OCI-LY7 (cell line): ENCODE data around the gene DNAJC5G. TPM values are rescaled to one million over a fixed set of nuclear protein-coding genes. Genes with fewer than 3 reads are reported as not detected.
A peak's percentile ranks its signal among the peaks of the same experiment; 100 is the strongest.

ENCODE experiments used
- BruUV-seq: library from RNA; stranded (reverse); fragments of 400-500 nt; replicated peaks from 2 replicates; lab custom pipeline; 2021; lab: Mats Ljungman, UMichigan
- CTCF ChIA-PET: fragments of 300-600 bp; sonication (Branson Sonifier 250); formaldehyde crosslinking; loops from one replicate; lab custom pipeline; 2022; ENCODE audit warnings: antibody characterized with exemption; ENCODE audit not compliant: unreplicated experiment; lab: Charles Lee
- POLR2A ChIA-PET: fragments of 300-600 bp; sonication (Branson Sonifier 250); formaldehyde crosslinking; loops from one replicate; lab custom pipeline; 2022; ENCODE audit warnings: antibody characterized with exemption; lab: Charles Lee
- DNase-seq: peaks from one replicate; pipeline ENCODE4 v3.0.0-alpha.2; 2015; ENCODE audit warnings: low spot score
- H2AFZ ChIP-seq: fragments of 200-600 bp; sonication (generic), shearing (Covaris generic); 2 replicates; pipeline ENCODE4 v1.6.1; 2014; ENCODE audit warnings: mild to moderate bottlenecking, antibody characterized with exemption, low read length, moderate library complexity
- H3K27ac ChIP-seq: fragments of 200-600 bp; sonication (generic); 2 replicates; pipeline ENCODE4 v1.5.1; 2014; ENCODE audit warnings: mixed run types, low read depth, mild to moderate bottlenecking, moderate library complexity, low read length, inconsistent platforms; ENCODE audit not compliant: poor library complexity, severe bottlenecking
- H3K36me3 ChIP-seq: fragments of 200-600 bp; sonication (generic); 2 replicates; pipeline ENCODE4 v1.6.1; 2014; ENCODE audit warnings: mild to moderate bottlenecking, antibody characterized with exemption, low read length, moderate library complexity, mixed read lengths; ENCODE audit not compliant: insufficient read depth
- H3K4me1 ChIP-seq: fragments of 200-600 bp; sonication (generic); 2 replicates; pipeline ENCODE4 v1.5.1; 2014; ENCODE audit warnings: mild to moderate bottlenecking, low read length; ENCODE audit not compliant: insufficient read depth, poor library complexity, severe bottlenecking
- H3K4me2 ChIP-seq: fragments of 200-600 bp; sonication (generic); 2 replicates; pipeline ENCODE4 v1.6.1; 2014; ENCODE audit warnings: mild to moderate bottlenecking, low read length
- H3K4me3 ChIP-seq: fragments of 200-600 bp; sonication (generic); 2 replicates; pipeline ENCODE4 v1.5.1; 2014; ENCODE audit warnings: mild to moderate bottlenecking, low read depth, low read length; ENCODE audit not compliant: poor library complexity, severe bottlenecking
- H3K79me2 ChIP-seq: fragments of 200-600 bp; sonication (generic); 2 replicates; pipeline ENCODE4 v1.6.1; 2016; ENCODE audit warnings: low read depth, mild to moderate bottlenecking, low read length, moderate library complexity, mixed read lengths; ENCODE audit not compliant: insufficient read depth
- H3K9me2 ChIP-seq: fragments of 200-600 bp; sonication (generic); 2 replicates; pipeline ENCODE4 v1.6.1; 2016; ENCODE audit warnings: mild to moderate bottlenecking, low read length, mixed read lengths; ENCODE audit not compliant: insufficient read depth
- H3K9me3 ChIP-seq: fragments of 200-600 bp; sonication (generic); 2 replicates; pipeline ENCODE4 v1.6.1; 2014; ENCODE audit warnings: mild to moderate bottlenecking, mixed run types, low read length, mixed read lengths
- H4K20me1 ChIP-seq: fragments of 200-600 bp; sonication (generic); 2 replicates; pipeline ENCODE4 v1.6.1; 2014; ENCODE audit warnings: mild to moderate bottlenecking, antibody characterized with exemption, low read length, moderate library complexity, mixed read lengths; ENCODE audit not compliant: insufficient read depth
- EZH2phosphoT487 ChIP-seq: fragments of 200-600 bp; sonication (generic); IDR thresholded peaks from 2 replicates; pipeline ENCODE4 v1.6.1; 2018; ENCODE audit warnings: low read depth, borderline replicate concordance, mild to moderate bottlenecking, mixed run types, antibody characterized with exemption, low read length, moderate library complexity, mixed read lengths
- intact Hi-C: fragments of 100-400 bp; cut with micrococcal nuclease; formaldehyde crosslinking; loops from one replicate; pipeline ENCODE4 v1.10.0; 2022; ENCODE audit not compliant: unreplicated experiment
- total RNA-seq, 2 experiments: library from RNA; depleted of rRNA in 1 of 2; stranded (reverse); fragments of >200 nt in 1 of 2; shearing (Covaris generic) in 1 of 2; gene quantifications; 2 replicates each; pipeline ENCODE4 v1.2.3, GENCODE V29; 2014 to 2022
- TF ChIP-seq, protein P1 (sequence below): fragments of 200-600 bp; sonication (generic); conservative IDR thresholded peaks from 2 replicates; pipeline ENCODE4 v1.5.1; 2014; ENCODE audit warnings: mild to moderate bottlenecking, antibody characterized with exemption, low read length, moderate library complexity, mixed read lengths

DNAJC5G gene
- total RNA-seq, 2 experiments from 2014 or later = 4.7 to 18.2 TPM

DNA sequence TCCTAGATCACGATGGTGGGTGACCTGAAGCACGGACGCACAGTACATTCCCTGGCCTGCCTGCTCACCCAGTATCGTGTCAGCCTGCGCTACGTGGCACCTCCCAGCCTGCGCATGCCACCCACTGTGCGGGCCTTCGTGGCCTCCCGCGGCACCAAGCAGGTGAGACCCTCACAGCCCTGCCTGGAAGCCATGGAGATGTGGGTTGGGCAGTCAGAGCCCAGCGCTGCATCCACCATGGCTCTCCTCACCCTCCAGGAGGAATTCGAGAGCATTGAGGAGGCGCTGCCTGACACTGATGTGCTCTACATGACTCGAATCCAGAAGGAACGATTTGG lies 32.6 kb upstream of the DNAJC5G start:
- no peak for TF ChIP-seq EZH2phosphoT487
- TF ChIP-seq, protein P1, sequence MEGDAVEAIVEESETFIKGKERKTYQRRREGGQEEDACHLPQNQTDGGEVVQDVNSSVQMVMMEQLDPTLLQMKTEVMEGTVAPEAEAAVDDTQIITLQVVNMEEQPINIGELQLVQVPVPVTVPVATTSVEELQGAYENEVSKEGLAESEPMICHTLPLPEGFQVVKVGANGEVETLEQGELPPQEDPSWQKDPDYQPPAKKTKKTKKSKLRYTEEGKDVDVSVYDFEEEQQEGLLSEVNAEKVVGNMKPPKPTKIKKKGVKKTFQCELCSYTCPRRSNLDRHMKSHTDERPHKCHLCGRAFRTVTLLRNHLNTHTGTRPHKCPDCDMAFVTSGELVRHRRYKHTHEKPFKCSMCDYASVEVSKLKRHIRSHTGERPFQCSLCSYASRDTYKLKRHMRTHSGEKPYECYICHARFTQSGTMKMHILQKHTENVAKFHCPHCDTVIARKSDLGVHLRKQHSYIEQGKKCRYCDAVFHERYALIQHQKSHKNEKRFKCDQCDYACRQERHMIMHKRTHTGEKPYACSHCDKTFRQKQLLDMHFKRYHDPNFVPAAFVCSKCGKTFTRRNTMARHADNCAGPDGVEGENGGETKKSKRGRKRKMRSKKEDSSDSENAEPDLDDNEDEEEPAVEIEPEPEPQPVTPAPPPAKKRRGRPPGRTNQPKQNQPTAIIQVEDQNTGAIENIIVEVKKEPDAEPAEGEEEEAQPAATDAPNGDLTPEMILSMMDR = no peak
- Histone ChIP-seq H3K79me2 (no peaks in the 10 kb centered on the region), H3K36me3 (peaks cover 84% of the 10 kb centered on the region), H3K4me3 (no peak overlapping the region), H3K4me2 (no peak overlapping the region), H3K9me2 (no peaks in the 10 kb centered on the region), H3K4me1 (no peaks in the 10 kb centered on the region), H2AFZ (no peak overlapping the region), H4K20me1 (no peaks in the 10 kb centered on the region), H3K9me3 (no peaks in the 10 kb centered on the region), H3K27ac (no peak overlapping the region)
- BruUV-seq = no TSS peak
- intact Hi-C loops = no loop called here
- no peak for DNase-seq
- ChIA-PET POLR2A (interaction anchor here (1.3 kb wide), 1 partner anchor 9 kb away, joined by 3 read pairs; no protein-coding TSS in a partner anchor), CTCF (no interaction called here)

DNA sequence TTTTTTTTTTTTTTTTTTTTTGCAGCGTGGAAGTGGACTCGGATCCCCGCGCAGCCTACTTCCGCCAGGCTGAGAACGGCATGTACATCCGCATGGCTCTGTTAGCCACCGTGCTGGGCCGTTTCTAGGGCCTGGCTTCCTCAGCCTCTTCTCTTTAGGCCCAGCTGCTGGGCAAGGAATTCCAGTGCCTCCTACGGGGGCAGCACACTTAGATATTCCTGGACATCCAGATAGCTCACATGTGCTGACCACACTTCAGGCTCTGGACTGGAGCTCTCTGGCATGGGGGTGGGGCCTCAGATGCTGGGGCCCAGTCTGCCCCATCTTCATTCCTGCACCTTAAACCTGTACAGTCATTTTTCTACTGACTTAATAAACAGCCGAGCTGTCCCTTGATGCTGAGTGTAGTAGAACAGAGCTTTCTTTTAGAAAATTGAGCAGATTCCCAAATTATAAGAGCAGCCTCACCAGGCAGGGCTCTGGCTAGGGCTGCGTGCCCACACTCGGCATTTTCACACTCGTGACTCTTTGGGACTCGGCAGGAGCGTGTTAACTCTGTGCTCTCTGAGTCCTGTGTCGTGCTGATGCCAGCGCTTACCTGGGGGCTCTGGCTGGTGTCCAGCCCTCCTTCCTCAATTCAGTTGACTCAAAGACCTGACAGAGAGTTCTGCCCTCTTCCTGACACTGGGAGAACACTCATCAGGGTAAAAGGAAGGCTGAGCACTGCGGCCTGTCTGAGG lies 31.7 kb upstream of the DNAJC5G start:
- no peaks in the 10 kb centered on the region for H3K79me2 ChIP-seq
- no peak overlapping the region for H3K27ac ChIP-seq
- POLR2A ChIA-PET = interaction anchor here (0.6 to 0.7 kb wide), 2 partner anchors 30 to 147 kb away, joined by 3 to 7 read pairs; no protein-coding TSS in a partner anchor
- no peak overlapping the region for H3K4me3 ChIP-seq
- DNase-seq = no peak
- BruUV-seq = TSS peak; percentile 64
- CTCF ChIA-PET = no interaction called here
- no peaks in the 10 kb centered on the region for H3K9me3 ChIP-seq
- no peak for TF ChIP-seq EZH2phosphoT487
- TF ChIP-seq, protein P1 = no peak
- peaks cover 74% of the 10 kb centered on the region for H3K36me3 ChIP-seq
- no peaks in the 10 kb centered on the region for H4K20me1 ChIP-seq
- no peaks in the 10 kb centered on the region for H3K4me1 ChIP-seq
- no peak overlapping the region for H2AFZ ChIP-seq
- H3K9me2 ChIP-seq = no peaks in the 10 kb centered on the region
- no peak overlapping the region for H3K4me2 ChIP-seq
- intact Hi-C loops = no loop called here

DNA sequence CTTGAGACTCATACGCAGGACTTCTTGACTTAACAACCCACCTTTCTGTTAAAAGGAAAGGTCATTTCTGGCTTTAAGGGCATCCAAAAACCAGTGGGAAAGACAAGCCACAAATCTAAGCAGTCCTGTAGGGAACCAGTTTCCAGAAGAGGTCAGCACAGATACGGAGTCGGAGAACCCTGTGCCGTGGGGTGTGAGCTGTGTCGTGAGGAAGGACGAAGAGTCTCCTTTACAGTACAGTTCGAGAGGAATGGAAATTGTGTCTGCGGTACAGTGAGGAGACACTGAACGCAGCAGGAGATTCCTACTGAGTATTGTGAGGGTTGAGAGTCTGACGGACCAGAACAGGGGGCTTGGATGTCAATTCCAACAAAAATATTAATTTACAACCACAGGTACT lies 30.1 kb upstream of the DNAJC5G start:
- POLR2A ChIA-PET = interaction anchor here (0.7 kb wide), 1 partner anchor 22 kb away, joined by 4 read pairs; no protein-coding TSS in a partner anchor
- DNase-seq = no peak
- Histone ChIP-seq H3K4me1 (peaks cover 13% of the 10 kb centered on the region), H3K27ac (no peak overlapping the region), H3K4me2 (no peak overlapping the region), H3K79me2 (no peaks in the 10 kb centered on the region), H3K36me3 (peaks cover 59% of the 10 kb centered on the region), H2AFZ (no peak overlapping the region), H3K9me3 (no peaks in the 10 kb centered on the region), H3K4me3 (no peak overlapping the region), H4K20me1 (no peaks in the 10 kb centered on the region), H3K9me2 (no peaks in the 10 kb centered on the region)
- CTCF ChIA-PET = no interaction called here
- no peak for TF ChIP-seq EZH2phosphoT487
- TF ChIP-seq, protein P1 = no peak
- BruUV-seq = TSS peak; percentile 41
- intact Hi-C loops = no loop called here
